ENCODE data around the gene ZNF474.

ZNF474 gene

GRCh38 chr5:122175852-122176251 lies 46.5 kb downstream of the ZNF474 start:
- no peak overlapping the region for H3K27ac Mint-ChIP-seq
- no peaks in the 10 kb centered on the region for H3K36me3 Mint-ChIP-seq (ENCODE audit: low read depth)
- no peaks in the 10 kb centered on the region for H3K4me1 Mint-ChIP-seq (ENCODE audit: low read depth)
- no peaks in the 10 kb centered on the region for H3K9me3 Mint-ChIP-seq
- no peak overlapping the region for H3K4me3 Mint-ChIP-seq
- peaks cover under 1% of the 10 kb centered on the region for H3K27me3 Mint-ChIP-seq (ENCODE audit: low read depth)

- H3K36me3 Mint-ChIP-seq (ENCODE audit: low read depth) = no peaks in the 10 kb centered on the region
- no peak overlapping the region for H3K4me3 Mint-ChIP-seq
- H3K27ac Mint-ChIP-seq = no peak overlapping the region
- H3K27me3 Mint-ChIP-seq (ENCODE audit: low read depth) = peaks cover 5% of the 10 kb centered on the region
- no peaks in the 10 kb centered on the region for H3K4me1 Mint-ChIP-seq (ENCODE audit: low read depth)
- H3K9me3 Mint-ChIP-seq = peaks cover 3% of the 10 kb centered on the region
These were observed 47.8 kb downstream of the ZNF474 start for GRCh38 chr5:122177161-122177560.

- Mint-ChIP-seq H3K9me3 (peaks cover 3% of the 10 kb centered on the region), H3K36me3 (ENCODE audit: low read depth) (no peaks in the 10 kb centered on the region), H3K27ac (no peak overlapping the region), H3K4me1 (ENCODE audit: low read depth) (no peaks in the 10 kb centered on the region), H3K4me3 (no peak overlapping the region), H3K27me3 (ENCODE audit: low read depth) (peaks cover 5% of the 10 kb centered on the region)
These were observed 50.4 kb downstream of the ZNF474 start for GRCh38 chr5:122179701-122180100.

GRCh38 chr5:122180146-122180712 lies 50.9 kb downstream of the ZNF474 start:
- peaks cover 3% of the 10 kb centered on the region for H3K9me3 Mint-ChIP-seq
- no peak overlapping the region for H3K4me3 Mint-ChIP-seq
- H3K4me1 Mint-ChIP-seq (ENCODE audit: low read depth) = no peaks in the 10 kb centered on the region
- peaks cover 5% of the 10 kb centered on the region for H3K27me3 Mint-ChIP-seq (ENCODE audit: low read depth)
- no peak overlapping the region for H3K27ac Mint-ChIP-seq
- no peaks in the 10 kb centered on the region for H3K36me3 Mint-ChIP-seq (ENCODE audit: low read depth)

GRCh38 chr5:122180863-122181548 lies 51.7 kb downstream of the ZNF474 start:
- peaks cover 5% of the 10 kb centered on the region for H3K27me3 Mint-ChIP-seq (ENCODE audit: low read depth)
- no peaks in the 10 kb centered on the region for H3K4me1 Mint-ChIP-seq (ENCODE audit: low read depth)
- H3K27ac Mint-ChIP-seq = no peak overlapping the region
- no peaks in the 10 kb centered on the region for H3K36me3 Mint-ChIP-seq (ENCODE audit: low read depth)
- H3K4me3 Mint-ChIP-seq = no peak overlapping the region
- peaks cover 3% of the 10 kb centered on the region for H3K9me3 Mint-ChIP-seq

GRCh38 chr5:122181863-122182262 lies 52.5 kb downstream of the ZNF474 start:
- H3K36me3 Mint-ChIP-seq (ENCODE audit: low read depth) = no peaks in the 10 kb centered on the region
- H3K27me3 Mint-ChIP-seq (ENCODE audit: low read depth) = peaks cover 5% of the 10 kb centered on the region

GRCh38 chr5:122182491-122182921 lies 53.2 kb downstream of the ZNF474 start:
- Mint-ChIP-seq H3K36me3 (ENCODE audit: low read depth) (no peaks in the 10 kb centered on the region), H3K4me1 (ENCODE audit: low read depth) (no peaks in the 10 kb centered on the region), H3K4me3 (no peak overlapping the region), H3K27me3 (ENCODE audit: low read depth) (peaks cover 5% of the 10 kb centered on the region), H3K9me3 (peaks cover 3% of the 10 kb centered on the region), H3K27ac (no peak overlapping the region)

More at GRCh38 chr5:122181863-122182262, 52.5 kb downstream of the ZNF474 start:
- Mint-ChIP-seq H3K9me3 (peaks cover 3% of the 10 kb centered on the region), H3K4me1 (ENCODE audit: low read depth) (no peaks in the 10 kb centered on the region), H3K27ac (no peak overlapping the region), H3K4me3 (no peak overlapping the region)

- Mint-ChIP-seq H3K27ac (no peak overlapping the region), H3K4me3 (no peak overlapping the region), H3K36me3 (ENCODE audit: low read depth) (no peaks in the 10 kb centered on the region), H3K27me3 (ENCODE audit: low read depth) (peaks cover 5% of the 10 kb centered on the region), H3K9me3 (peaks cover 3% of the 10 kb centered on the region), H3K4me1 (ENCODE audit: low read depth) (no peaks in the 10 kb centered on the region)
These were observed 53.9 kb downstream of the ZNF474 start for GRCh38 chr5:122183098-122183787.

GRCh38 chr5:122183788-122184170 lies 54.4 kb downstream of the ZNF474 start:
- H3K9me3 Mint-ChIP-seq = peaks cover 3% of the 10 kb centered on the region
- H3K4me1 Mint-ChIP-seq (ENCODE audit: low read depth) = no peaks in the 10 kb centered on the region
- H3K27ac Mint-ChIP-seq = no peak overlapping the region
- H3K36me3 Mint-ChIP-seq (ENCODE audit: low read depth) = no peaks in the 10 kb centered on the region
- H3K4me3 Mint-ChIP-seq = no peak overlapping the region
- peaks cover 5% of the 10 kb centered on the region for H3K27me3 Mint-ChIP-seq (ENCODE audit: low read depth)

- no peaks in the 10 kb centered on the region for H3K36me3 Mint-ChIP-seq (ENCODE audit: low read depth)
- no peak overlapping the region for H3K27ac Mint-ChIP-seq
- peaks cover 3% of the 10 kb centered on the region for H3K9me3 Mint-ChIP-seq
- H3K4me1 Mint-ChIP-seq (ENCODE audit: low read depth) = no peaks in the 10 kb centered on the region
- no peak overlapping the region for H3K4me3 Mint-ChIP-seq
- peaks cover 9% of the 10 kb centered on the region for H3K27me3 Mint-ChIP-seq (ENCODE audit: low read depth)
These were observed 55.4 kb downstream of the ZNF474 start for GRCh38 chr5:122184676-122185255.

GRCh38 chr5:122187426-122187825 lies 58.1 kb downstream of the ZNF474 start:
- Mint-ChIP-seq H3K27ac (no peak overlapping the region), H3K9me3 (no peaks in the 10 kb centered on the region), H3K36me3 (ENCODE audit: low read depth) (no peaks in the 10 kb centered on the region)

GRCh38 chr5:122190156-122190555 lies 60.8 kb downstream of the ZNF474 start:
- Mint-ChIP-seq H3K4me1 (ENCODE audit: low read depth) (no peaks in the 10 kb centered on the region), H3K27me3 (ENCODE audit: low read depth) (peaks cover 5% of the 10 kb centered on the region)

More at GRCh38 chr5:122187426-122187825, 58.1 kb downstream of the ZNF474 start:
- H3K4me3 Mint-ChIP-seq = no peak overlapping the region
- peaks cover 5% of the 10 kb centered on the region for H3K27me3 Mint-ChIP-seq (ENCODE audit: low read depth)
- no peaks in the 10 kb centered on the region for H3K4me1 Mint-ChIP-seq (ENCODE audit: low read depth)

GRCh38 chr5:122192497-122193496 lies 63.5 kb downstream of the ZNF474 start:
- no peak overlapping the region for H3K4me3 Mint-ChIP-seq
- peaks cover 5% of the 10 kb centered on the region for H3K27me3 Mint-ChIP-seq (ENCODE audit: low read depth)
- no peaks in the 10 kb centered on the region for H3K4me1 Mint-ChIP-seq (ENCODE audit: low read depth)
- no peaks in the 10 kb centered on the region for H3K36me3 Mint-ChIP-seq (ENCODE audit: low read depth)
- no peaks in the 10 kb centered on the region for H3K9me3 Mint-ChIP-seq
- no peak overlapping the region for H3K27ac Mint-ChIP-seq

More at GRCh38 chr5:122190156-122190555, 60.8 kb downstream of the ZNF474 start:
- Mint-ChIP-seq H3K9me3 (no peaks in the 10 kb centered on the region), H3K4me3 (no peak overlapping the region), H3K36me3 (ENCODE audit: low read depth) (no peaks in the 10 kb centered on the region), H3K27ac (no peak overlapping the region)
